WTC11 (cell line): Measurements from ENCODE around the gene ADCY1. TPM values are rescaled to one million over a fixed set of nuclear protein-coding genes. Genes with fewer than 3 reads are reported as not detected.

Source experiments
- ATAC-seq: fragments of 200-7000 bp; cut with Tn5 transposase; 2 replicates; pipeline ENCODE4 v1.10.0; 2021; ENCODE audit warnings: mild to moderate bottlenecking, moderate library complexity
- CTCF ChIA-PET: fragments of 300-600 bp; sonication (Branson Sonifier 250); formaldehyde crosslinking; loops from one replicate; lab custom pipeline; 2021; ENCODE audit warnings: antibody characterized with exemption; lab: Charles Lee
- POLR2A ChIA-PET: fragments of 350-600 bp; sonication (Branson Sonifier 250); formaldehyde crosslinking; loops from one replicate; lab custom pipeline; 2021; ENCODE audit warnings: antibody characterized with exemption; lab: Charles Lee
- DNase-seq: peaks from one replicate; pipeline ENCODE4 v3.0.0; 2021; ENCODE audit warnings: low spot score
- H3K27ac Mint-ChIP-seq: 2 replicates; pipeline ENCODE4 v1.8.0; 2021; ENCODE audit warnings: mixed read lengths
- H3K27me3 Mint-ChIP-seq: 2 replicates; pipeline ENCODE4 v1.8.0; 2021; ENCODE audit warnings: low read depth, mild to moderate bottlenecking, moderate library complexity, mixed read lengths
- H3K36me3 Mint-ChIP-seq: 2 replicates; pipeline ENCODE4 v1.8.0; 2021; ENCODE audit warnings: mixed read lengths
- H3K4me1 Mint-ChIP-seq: 2 replicates; pipeline ENCODE4 v1.8.0; 2022; ENCODE audit warnings: mixed read lengths
- H3K4me3 Mint-ChIP-seq: 2 replicates; pipeline ENCODE4 v1.8.0; 2021; ENCODE audit warnings: mild to moderate bottlenecking, moderate library complexity, mixed read lengths
- H3K9me3 Mint-ChIP-seq: 2 replicates; pipeline ENCODE4 v1.8.0; 2021; ENCODE audit warnings: mixed read lengths
- ATF3 ChIP-seq: sonication (generic); formaldehyde crosslinking; conservative IDR thresholded peaks from 2 replicates; pipeline ENCODE4 v1.8.1; 2022; ENCODE audit warnings: mild to moderate bottlenecking, missing genetic modification reagents
- CTCF ChIP-seq: fragments of 200-600 bp; IDR thresholded peaks from 2 replicates; pipeline ENCODE4 v1.8.0; 2022; ENCODE audit warnings: antibody characterized with exemption
- ELF4 ChIP-seq: sonication (generic); formaldehyde crosslinking; IDR thresholded peaks from 2 replicates; pipeline ENCODE4 v1.8.1; 2022; ENCODE audit warnings: low read depth, mild to moderate bottlenecking, moderate library complexity, missing genetic modification reagents
- ERG ChIP-seq: fragments of 250-450 bp; sonication (Bioruptor Pico); IDR thresholded peaks from 2 replicates; pipeline ENCODE4 v1.8.0; 2021; ENCODE audit warnings: mild to moderate bottlenecking
- ESRRA ChIP-seq: sonication (generic); formaldehyde crosslinking; IDR thresholded peaks from 2 replicates; pipeline ENCODE4 v1.8.1; 2022; ENCODE audit warnings: mild to moderate bottlenecking, missing genetic modification reagents, borderline replicate concordance
- RELA ChIP-seq: sonication (generic); formaldehyde crosslinking; IDR thresholded peaks from 2 replicates; pipeline ENCODE4 v1.8.1; 2022; ENCODE audit warnings: missing genetic modification reagents, mild to moderate bottlenecking, borderline replicate concordance
- SMAD3 ChIP-seq: sonication (generic); formaldehyde crosslinking; IDR thresholded peaks from 2 replicates; pipeline ENCODE4 v1.8.0; 2022; ENCODE audit warnings: missing genetic modification reagents, mild to moderate bottlenecking, borderline replicate concordance
- TEAD4 ChIP-seq: sonication (generic); formaldehyde crosslinking; IDR thresholded peaks from 2 replicates; pipeline ENCODE4 v1.8.0; 2022; ENCODE audit warnings: mild to moderate bottlenecking, missing genetic modification reagents
- TP53 ChIP-seq: sonication (generic); formaldehyde crosslinking; IDR thresholded peaks from 2 replicates; pipeline ENCODE4 v1.8.1; 2023; ENCODE audit warnings: mild to moderate bottlenecking, missing genetic modification reagents
- ZNF138 ChIP-seq: sonication (generic); formaldehyde crosslinking; conservative IDR thresholded peaks from 2 replicates; pipeline ENCODE4 v1.8.1; 2022; ENCODE audit warnings: mild to moderate bottlenecking, moderate library complexity, missing genetic modification reagents
- ZNF219 ChIP-seq: sonication (generic); formaldehyde crosslinking; IDR thresholded peaks from 2 replicates; pipeline ENCODE4 v1.8.0; 2023; ENCODE audit warnings: missing genetic modification reagents, mild to moderate bottlenecking, borderline replicate concordance
- ZNF263 ChIP-seq: sonication (generic); formaldehyde crosslinking; IDR thresholded peaks from 2 replicates; pipeline ENCODE4 v1.8.1; 2022; ENCODE audit warnings: low read depth, mild to moderate bottlenecking, moderate library complexity, missing genetic modification reagents
- ZSCAN18 ChIP-seq: fragments of 250-450 bp; sonication (Bioruptor Pico); IDR thresholded peaks from 2 replicates; pipeline ENCODE4 v2.1.2; 2022; ENCODE audit warnings: mild to moderate bottlenecking, moderate library complexity
- total RNA-seq: library from RNA; stranded (reverse); gene quantifications from 3 replicates; pipeline ENCODE4 v1.2.3, GENCODE V29; 2021
- TF ChIP-seq, protein P1 (sequence below): fragments of 250-450 bp; sonication (Bioruptor Pico); IDR thresholded peaks from 2 replicates; pipeline ENCODE4 v1.9.0; 2021; ENCODE audit warnings: mild to moderate bottlenecking, borderline replicate concordance
- TF ChIP-seq, protein P2 (sequence below): sonication (generic); formaldehyde crosslinking; IDR thresholded peaks from 2 replicates; pipeline ENCODE4 v1.8.1; 2023; ENCODE audit warnings: mild to moderate bottlenecking, moderate library complexity, missing genetic modification reagents
- TF ChIP-seq, protein P3 (sequence below): sonication (generic); formaldehyde crosslinking; IDR thresholded peaks from 2 replicates; pipeline ENCODE4 v1.8.0; 2022; ENCODE audit warnings: mild to moderate bottlenecking, missing genetic modification reagents

ADCY1 gene
- total RNA-seq, 1 experiment from 2014 or later, result 29.0 TPM

DNA sequence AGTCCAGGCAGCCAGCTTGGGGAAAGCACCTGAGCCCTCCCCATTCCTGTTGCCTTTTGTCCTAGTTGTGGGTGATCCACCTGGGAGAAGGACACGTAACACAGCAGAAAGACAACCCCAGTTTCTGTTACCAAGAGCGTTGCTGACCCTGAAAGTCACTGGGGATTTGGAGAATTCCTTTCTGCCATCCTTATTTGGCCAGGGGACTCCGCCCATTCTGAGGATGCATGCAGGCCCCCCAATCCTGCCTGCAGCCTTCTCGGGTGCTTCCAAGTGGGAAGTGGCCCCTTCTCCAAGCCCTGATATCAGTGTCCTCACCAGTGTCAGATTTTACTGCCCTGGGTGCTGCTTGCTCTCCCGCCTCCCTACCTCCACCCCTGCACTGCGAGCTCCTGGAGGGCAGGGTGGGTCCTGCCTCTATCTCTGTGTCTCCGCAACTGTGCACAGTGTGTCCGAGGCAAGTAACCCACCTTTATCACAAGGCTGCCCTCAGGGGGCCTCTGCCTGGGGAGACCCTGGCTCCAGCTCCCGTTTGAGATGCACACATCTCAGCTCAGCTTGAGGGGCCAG, 9.2 kb upstream of the ADCY1 start:
- Mint-ChIP-seq H3K36me3 (peaks cover 5% of the 10 kb centered on the region), H3K4me1 (peaks cover 54% of the 10 kb centered on the region), H3K9me3 (peaks cover 3% of the 10 kb centered on the region), H3K27ac (peak overlapping the region; percentile 58; the same call in 1 of the 2 replicates), H3K27me3 (no peaks in the 10 kb centered on the region; the same call in 1 of the 2 replicates), H3K4me3 (peak overlapping the region; percentile 39)
- ChIA-PET POLR2A (no interaction called here), CTCF (interaction anchor here (1.1 to 1.4 kb wide), 2 partner anchors 10 to 17 kb away, joined by 3 to 5 read pairs; partner anchors contain the start of gene ADCY1)
- no peak for ATAC-seq
- DNase-seq, result no peak
- TF ChIP-seq ZNF138 (CRISPR knock-in tag) (no peak), ATF3 (CRISPR knock-in tag) (no peak), ELF4 (CRISPR knock-in tag) (no peak), ZNF219 (CRISPR knock-in tag) (no peak), TP53 (no peak), ERG (CRISPR knock-in tag) (no peak), TEAD4 (no peak), ESRRA (CRISPR knock-in tag) (no peak), ZSCAN18 (CRISPR knock-in tag) (no peak), SMAD3 (CRISPR knock-in tag) (no peak), RELA (CRISPR knock-in tag) (no peak), ZNF263 (CRISPR knock-in tag) (no peak), CTCF (no peak)
- TF ChIP-seq, protein P1, sequence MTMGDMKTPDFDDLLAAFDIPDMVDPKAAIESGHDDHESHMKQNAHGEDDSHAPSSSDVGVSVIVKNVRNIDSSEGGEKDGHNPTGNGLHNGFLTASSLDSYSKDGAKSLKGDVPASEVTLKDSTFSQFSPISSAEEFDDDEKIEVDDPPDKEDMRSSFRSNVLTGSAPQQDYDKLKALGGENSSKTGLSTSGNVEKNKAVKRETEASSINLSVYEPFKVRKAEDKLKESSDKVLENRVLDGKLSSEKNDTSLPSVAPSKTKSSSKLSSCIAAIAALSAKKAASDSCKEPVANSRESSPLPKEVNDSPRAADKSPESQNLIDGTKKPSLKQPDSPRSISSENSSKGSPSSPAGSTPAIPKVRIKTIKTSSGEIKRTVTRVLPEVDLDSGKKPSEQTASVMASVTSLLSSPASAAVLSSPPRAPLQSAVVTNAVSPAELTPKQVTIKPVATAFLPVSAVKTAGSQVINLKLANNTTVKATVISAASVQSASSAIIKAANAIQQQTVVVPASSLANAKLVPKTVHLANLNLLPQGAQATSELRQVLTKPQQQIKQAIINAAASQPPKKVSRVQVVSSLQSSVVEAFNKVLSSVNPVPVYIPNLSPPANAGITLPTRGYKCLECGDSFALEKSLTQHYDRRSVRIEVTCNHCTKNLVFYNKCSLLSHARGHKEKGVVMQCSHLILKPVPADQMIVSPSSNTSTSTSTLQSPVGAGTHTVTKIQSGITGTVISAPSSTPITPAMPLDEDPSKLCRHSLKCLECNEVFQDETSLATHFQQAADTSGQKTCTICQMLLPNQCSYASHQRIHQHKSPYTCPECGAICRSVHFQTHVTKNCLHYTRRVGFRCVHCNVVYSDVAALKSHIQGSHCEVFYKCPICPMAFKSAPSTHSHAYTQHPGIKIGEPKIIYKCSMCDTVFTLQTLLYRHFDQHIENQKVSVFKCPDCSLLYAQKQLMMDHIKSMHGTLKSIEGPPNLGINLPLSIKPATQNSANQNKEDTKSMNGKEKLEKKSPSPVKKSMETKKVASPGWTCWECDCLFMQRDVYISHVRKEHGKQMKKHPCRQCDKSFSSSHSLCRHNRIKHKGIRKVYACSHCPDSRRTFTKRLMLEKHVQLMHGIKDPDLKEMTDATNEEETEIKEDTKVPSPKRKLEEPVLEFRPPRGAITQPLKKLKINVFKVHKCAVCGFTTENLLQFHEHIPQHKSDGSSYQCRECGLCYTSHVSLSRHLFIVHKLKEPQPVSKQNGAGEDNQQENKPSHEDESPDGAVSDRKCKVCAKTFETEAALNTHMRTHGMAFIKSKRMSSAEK (CRISPR knock-in tag), result no peak
- TF ChIP-seq, protein P2, sequence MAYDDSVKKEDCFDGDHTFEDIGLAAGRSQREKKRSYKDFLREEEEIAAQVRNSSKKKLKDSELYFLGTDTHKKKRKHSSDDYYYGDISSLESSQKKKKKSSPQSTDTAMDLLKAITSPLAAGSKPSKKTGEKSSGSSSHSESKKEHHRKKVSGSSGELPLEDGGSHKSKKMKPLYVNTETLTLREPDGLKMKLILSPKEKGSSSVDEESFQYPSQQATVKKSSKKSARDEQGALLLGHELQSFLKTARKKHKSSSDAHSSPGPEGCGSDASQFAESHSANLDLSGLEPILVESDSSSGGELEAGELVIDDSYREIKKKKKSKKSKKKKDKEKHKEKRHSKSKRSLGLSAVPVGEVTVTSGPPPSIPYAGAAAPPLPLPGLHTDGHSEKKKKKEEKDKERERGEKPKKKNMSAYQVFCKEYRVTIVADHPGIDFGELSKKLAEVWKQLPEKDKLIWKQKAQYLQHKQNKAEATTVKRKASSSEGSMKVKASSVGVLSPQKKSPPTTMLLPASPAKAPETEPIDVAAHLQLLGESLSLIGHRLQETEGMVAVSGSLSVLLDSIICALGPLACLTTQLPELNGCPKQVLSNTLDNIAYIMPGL, result no peak
- TF ChIP-seq, protein P3, sequence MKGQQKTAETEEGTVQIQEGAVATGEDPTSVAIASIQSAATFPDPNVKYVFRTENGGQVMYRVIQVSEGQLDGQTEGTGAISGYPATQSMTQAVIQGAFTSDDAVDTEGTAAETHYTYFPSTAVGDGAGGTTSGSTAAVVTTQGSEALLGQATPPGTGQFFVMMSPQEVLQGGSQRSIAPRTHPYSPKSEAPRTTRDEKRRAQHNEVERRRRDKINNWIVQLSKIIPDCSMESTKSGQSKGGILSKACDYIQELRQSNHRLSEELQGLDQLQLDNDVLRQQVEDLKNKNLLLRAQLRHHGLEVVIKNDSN (CRISPR knock-in tag), result no peak
